HG03460 (cell line): ENCODE results near the gene YPEL1.

Experiments
- ATAC-seq: cut with Tn5 transposase; IDR thresholded peaks from one replicate; pipeline ENCODE4 v1.9.1; 2021; ENCODE audit not compliant: unreplicated experiment

YPEL1 gene

DNA sequence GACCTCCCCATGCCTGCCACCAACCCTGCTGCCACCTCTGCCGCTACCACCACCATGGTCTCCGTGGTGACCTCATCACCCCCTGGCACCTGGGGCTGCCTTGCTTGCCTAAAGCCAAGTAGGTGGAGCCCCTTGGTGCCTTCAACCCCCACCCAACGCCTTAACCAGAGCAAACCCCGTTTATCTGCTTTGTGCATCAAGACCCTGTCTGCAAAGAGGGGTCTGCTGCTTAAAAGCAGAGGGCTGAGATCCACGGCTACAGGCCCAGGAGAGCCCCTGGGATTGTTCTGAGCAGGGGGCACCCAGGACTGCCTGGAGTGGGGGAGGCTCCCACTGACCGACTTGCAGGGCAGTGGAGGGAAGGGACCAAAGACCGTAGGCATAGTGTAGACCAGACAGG lies 74.7 kb downstream of the YPEL1 start:
- ATAC-seq: no peak

DNA sequence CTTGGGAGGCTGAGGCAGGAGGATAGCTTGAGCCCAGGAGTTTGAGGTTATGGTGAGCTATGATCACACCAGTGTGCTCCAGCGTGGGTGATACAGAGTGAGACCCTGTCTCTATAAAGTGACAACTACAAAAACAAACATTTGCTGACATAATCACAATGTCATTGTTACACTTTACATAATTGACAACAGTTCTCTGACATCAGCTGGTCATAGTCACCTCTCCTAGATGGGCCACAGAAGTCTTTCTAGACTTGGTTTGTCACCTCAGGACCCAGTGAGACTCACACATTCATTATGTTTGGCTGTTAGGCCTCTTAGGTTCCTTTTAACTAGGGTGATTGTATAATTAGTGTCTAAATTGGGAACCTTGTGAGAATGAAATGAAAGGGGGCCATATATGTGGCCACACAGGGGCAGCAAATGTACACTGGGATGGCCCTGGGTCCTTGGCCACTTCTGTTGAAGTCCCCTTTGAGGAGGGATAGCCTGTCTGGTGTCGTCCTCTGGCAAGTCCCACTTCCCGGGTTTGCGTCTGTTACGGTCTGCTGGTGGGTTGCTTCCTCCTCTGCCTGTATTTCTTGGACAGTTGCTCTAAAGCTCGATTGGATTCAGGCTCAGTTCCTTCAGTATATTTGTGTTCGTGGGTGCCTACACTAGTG lies 75.6 kb downstream of the YPEL1 start:
- ATAC-seq: no peak

DNA sequence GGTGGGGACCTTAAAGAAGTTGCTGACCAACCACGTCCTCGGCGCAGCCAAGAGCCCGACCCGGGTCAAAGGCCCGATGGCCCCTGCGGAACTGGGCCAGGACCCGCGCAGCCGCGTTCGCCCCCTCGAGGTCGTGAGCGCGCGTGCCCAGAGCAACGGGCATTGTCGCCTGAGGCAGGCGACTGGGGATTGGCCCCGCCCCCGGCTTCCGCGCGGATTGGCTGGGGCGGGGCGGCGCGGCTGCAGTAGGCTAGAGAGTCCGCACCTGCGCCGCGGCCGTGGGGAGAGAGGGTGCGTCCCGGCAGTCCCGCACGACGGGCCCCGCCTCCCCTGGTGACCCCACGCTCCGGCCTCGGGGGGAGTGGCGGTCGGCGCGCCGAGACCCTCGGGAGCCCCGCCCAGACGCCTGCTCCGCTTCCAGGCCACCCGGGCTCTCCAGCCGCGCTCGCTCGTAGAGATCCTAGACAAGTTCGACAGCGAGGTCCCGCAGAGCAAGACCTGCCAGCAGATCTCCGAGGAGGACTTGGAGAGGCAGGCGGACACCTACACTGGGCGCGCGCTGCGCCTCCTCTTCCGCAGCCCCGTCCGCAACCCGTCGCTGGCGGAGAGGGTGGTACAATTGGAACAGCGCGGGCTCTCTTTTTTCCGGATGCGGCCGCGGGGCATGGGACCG lies 78.1 kb downstream of the YPEL1 start:
- ATAC-seq: peak; percentile 70

DNA sequence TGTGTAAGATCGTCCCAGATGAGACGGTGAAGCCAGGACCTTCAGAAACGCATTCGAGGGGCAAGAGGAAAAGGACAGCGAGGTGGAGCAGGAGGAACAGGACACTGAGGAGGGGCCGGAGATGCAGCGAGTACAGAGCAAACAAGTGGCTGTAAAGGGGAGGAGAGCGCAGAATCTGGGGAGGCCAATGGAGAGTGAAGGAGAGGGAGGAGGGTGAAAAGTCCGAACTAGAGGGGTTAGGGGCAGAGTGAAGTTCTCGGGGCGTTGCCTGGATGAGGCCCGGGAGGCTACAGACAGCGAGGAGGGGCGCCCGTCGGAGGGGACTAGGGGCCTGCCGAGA lies 78.6 kb downstream of the YPEL1 start:
- no peak for ATAC-seq

DNA sequence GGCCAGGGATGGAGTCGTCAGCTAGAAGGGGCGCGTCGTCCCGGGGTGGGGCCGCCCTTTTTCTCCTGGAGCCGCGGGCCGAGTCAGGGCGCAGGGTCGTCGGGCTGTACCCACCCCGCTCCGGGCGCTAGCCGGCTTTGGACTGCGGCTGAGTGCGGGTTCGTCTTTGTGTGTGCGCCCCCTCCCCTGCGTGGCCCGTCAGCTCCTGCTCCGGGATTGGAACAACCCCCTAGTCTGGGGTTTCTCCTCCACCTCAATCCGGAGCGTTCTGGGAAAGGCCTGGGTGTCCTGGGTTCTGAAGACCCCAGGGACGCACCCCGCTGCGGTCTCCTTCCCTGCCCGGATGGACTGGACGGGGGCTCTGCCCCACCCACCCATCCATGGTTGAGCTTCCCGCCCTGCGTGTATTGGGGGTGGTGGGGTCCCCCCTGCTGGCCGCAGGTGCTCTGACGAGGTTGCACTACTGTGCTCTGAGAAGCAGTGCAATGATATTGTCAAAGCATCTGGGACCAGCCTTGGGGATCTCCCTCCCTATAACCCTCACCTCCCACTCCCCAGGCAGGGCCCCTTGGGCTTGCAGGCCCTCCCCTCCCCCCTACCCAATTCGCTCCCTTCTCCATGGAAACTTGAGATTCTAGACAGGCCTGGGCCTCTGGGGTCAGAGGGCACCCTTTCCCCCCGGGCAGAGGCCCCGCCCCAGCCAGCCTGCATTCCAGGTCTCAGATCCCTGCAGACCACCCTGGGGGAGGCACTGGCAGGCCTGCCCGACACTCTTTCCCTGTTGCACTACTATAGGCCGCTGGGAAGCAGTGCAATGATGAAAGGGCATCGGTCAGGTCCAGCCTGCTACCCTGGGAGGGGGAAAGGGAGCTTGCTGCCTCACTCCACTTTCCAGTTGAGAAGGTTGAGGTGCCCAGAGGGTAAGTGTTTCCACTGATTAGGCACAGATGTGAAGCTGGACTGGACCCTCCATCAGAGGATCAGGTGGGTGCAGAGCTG lies 82.7 kb downstream of the YPEL1 start:
- no peak for ATAC-seq

DNA sequence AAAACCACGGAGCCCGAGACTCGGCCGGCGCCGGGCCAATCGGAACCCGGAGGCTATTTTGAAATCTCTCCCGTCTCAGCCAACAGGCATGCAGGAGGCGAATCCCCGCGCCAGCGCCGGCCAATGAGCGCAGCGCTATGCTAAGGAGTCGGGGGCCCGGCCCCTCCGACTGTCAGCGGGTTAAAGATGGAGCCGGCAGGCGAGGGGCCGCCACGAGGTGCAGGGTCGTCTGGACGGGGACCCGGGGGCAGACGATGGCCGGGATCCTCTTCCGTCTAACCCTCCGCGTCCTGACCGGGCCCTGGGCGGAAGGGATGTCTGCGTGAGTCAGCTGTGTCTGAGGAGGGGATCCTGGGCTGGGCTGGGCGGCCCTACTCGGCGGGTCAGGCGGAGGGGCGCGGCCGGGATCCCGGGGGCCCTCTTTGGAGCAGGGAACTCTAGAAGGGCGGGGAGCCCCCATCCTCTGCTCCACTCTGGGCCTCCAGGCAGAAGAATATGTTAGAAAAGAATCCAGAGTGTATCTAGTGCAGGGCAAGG lies 83.5 kb downstream of the YPEL1 start:
- peak; percentile 73 for ATAC-seq

DNA sequence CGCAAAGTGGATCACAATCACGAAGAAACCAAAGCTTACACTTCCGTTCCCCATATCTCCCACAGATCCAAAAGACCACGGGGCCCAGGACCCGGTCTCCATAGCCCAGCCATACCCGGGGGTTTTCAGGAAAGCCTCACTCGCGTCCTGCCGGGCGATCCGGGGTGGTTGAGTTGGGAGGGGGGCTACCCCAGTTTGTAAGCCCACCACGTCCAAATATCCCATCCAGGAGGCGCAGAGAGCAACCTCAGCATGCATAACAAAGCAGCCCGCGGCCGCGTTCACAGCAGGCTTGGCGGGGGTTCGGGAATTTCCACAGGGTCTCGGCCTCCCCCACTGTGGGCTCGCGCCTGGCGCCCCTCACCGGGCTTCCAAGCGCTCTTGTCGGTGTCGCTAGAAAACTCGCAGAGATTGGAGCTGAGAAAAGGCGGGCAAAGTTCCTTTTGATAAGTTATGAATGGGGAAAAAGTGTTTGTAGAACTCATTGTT lies 84.0 kb downstream of the YPEL1 start:
- ATAC-seq: peak; percentile 10

DNA sequence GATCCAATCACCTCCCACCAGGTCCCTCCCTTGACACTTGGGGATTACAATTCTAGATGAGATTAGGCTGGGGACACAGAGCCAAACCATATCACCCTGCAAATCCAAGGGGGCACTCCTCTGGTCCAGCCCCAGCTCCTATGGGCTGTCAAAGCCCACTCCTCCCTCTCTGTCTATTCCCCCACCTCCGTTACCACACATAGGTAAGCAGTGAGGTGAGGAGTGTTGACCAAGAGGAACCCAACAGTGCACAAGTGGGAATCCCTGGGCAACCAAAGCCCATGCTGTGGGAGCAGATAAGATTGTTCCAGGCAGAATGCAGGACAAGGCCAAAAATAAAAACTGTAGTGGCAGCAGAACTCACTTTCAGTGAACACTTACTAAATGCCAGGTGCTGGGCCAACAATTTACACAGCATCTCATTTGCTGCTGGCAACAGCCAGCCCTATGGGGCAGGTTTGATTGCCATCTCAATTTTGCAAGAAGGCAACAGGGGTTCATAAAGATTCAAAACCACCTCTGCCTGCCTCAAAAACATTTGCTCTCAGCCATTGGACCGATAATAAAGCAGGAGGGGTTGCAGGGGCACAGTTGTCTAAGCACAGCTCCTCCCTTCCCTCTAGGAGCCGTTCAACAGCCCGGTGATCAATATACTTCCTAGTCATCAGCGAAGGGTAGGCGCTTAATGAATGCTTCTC lies 84.6 kb downstream of the YPEL1 start:
- ATAC-seq: peak; percentile 6

DNA sequence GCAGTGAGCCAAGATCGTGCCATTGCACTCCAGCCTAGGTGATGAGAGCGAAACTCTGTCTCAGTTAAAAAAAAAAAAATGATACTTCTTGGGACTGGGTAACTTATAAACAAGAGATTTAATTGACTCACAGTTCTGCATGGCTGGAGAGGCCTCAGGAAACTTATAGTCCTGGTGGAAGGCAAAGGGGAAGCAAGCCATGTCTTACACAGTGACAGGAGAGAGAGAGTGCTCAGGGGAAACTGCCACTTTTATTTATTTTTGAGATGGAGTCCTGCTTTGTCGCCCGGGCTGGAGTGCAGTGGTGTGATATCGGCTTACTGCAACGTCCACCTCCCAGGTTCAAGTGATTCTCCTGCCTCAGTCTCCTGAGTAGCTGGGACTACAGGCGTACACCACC lies 85.3 kb downstream of the YPEL1 start:
- ATAC-seq: no peak
